Muscle layer of colon (tissue), 2 donors: ENCODE measurements around the gene IL12B.
"Not testable (repeated sequence)": the region's sequence is repeated elsewhere in the genome, so short reads cannot be mapped to it uniquely, and the experiment has no call there.

Source experiments
- H3K27ac ChIP-seq: one replicate; pipeline ENCODE4 v1.7.0; 2013; ENCODE audit warnings: low read depth, mild to moderate bottlenecking, low read length, moderate library complexity
- H3K27me3 ChIP-seq, 2 donors: one replicate each; pipeline ENCODE4 v1.7.0; 2013; ENCODE audit warnings: low read length in 2 of 2, mild to moderate bottlenecking in 2 of 2; ENCODE audit not compliant: insufficient read depth in 2 of 2, control insufficient read depth in 1 of 2
- H3K36me3 ChIP-seq: one replicate; pipeline ENCODE4 v1.7.0; 2013; ENCODE audit warnings: mild to moderate bottlenecking, low read length; ENCODE audit not compliant: insufficient read depth
- H3K4me1 ChIP-seq: one replicate; pipeline ENCODE4 v1.7.0; 2013; ENCODE audit warnings: mild to moderate bottlenecking, low read length; ENCODE audit not compliant: insufficient read depth
- H3K4me3 ChIP-seq, 2 donors: one replicate each; pipeline ENCODE4 v1.7.0; 2013; ENCODE audit warnings: low read length in 2 of 2, low read depth in 1 of 2, mild to moderate bottlenecking in 1 of 2, moderate library complexity in 1 of 2
- H3K9ac ChIP-seq: one replicate; pipeline ENCODE4 v1.7.0; 2013; ENCODE audit warnings: low read length
- H3K9me3 ChIP-seq: one replicate; pipeline ENCODE4 v1.7.0; 2013; ENCODE audit warnings: mild to moderate bottlenecking, low read length
- donor health status: abdominal sarcoma.
- donor health status: Adenocarcinoma of cecum.

Gene IL12B

GRCh38 chr5:159330131-159330800 is at the start of gene IL12B:
Gene IL12B (minus strand): TSS chr5:159330487. CDS start chr5:159326782, 3,705 bp downstream.
- Histone ChIP-seq H3K9ac (no peak within 1 kb of the TSS), H3K27ac (no peak within 1 kb of the TSS), H3K36me3 (no peaks in the 10 kb centered on the region), H3K27me3 (peaks cover 6 to 16% of the 10 kb centered on the region in 2 donors), H3K9me3 (no peaks in the 10 kb centered on the region), H3K4me1 (no peaks in the 10 kb centered on the region), H3K4me3 (no peak within 1 kb of the TSS)

DNA sequence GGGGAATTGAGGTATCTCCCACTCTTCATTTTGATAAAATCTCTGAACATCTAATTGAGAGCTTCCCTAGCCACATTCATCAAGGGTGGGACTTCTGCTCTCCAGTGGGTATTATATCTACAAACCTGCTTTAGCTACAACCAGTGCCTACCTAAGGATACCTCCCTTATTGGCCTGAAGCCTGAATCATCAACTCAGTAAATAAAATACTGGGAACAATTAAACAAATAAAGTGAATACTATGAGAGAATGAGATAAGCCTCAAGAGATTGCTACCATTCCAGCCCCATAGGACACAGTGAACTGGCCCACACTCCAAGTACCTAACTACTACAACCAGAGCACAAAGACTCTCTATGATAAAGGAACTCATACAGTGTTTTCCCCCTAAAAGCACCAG is 47.4 kb upstream of the IL12B start:
- no peaks in the 10 kb centered on the region for H3K9me3 ChIP-seq
- no peaks in the 10 kb centered on the region for H3K27me3 ChIP-seq
- H3K27ac ChIP-seq: no peak overlapping the region
- H3K36me3 ChIP-seq: no peaks in the 10 kb centered on the region
- no peak overlapping the region for H3K4me3 ChIP-seq
- no peak overlapping the region for H3K9ac ChIP-seq
- no peaks in the 10 kb centered on the region for H3K4me1 ChIP-seq

DNA sequence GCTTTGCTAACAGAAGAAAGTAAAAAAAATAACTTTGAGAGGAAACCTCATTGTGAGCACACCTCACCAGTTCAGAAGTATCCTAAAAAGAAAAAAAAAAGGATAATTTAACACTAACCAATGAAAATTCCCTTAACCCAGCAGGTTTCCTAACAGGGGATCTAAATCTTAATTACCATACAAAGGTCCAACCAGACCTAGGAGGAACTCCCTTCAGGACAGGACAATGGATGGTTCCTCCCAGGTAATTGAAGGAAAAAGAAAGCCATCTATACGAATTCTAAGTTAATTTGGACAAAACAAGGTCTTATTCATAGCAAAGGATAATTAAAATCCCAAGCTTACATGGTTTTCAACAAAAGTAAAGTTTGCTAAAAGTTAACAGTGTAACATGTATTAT is 37.6 kb upstream of the IL12B start:
- not testable (repeated sequence) for H3K9me3 ChIP-seq, H3K27ac ChIP-seq

DNA sequence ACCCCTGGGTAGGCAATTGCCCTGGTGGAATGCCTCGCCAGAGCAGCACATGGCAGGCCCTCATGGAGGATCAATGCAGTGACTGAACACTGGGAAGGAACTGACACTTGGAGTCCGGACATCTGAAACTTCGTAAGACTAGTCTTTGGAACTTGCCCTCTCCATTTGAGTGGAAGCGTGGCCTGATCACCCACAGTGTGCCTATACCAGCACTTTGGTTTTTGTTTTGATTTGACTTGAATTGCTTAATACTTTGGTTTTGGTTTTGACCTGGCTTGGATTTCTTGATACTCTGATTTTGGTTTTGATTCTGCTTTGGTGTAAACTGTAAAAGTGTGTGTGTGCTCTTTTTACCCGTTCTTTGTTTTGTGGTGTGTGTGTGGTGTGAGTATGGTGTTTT is 36.5 kb upstream of the IL12B start:
- not testable (repeated sequence) for H3K4me1 ChIP-seq, H3K9ac ChIP-seq, H3K9me3 ChIP-seq, H3K27me3 ChIP-seq, H3K4me3 ChIP-seq, H3K27ac ChIP-seq, H3K36me3 ChIP-seq

More for the DNA sequence above, 37.6 kb upstream of the IL12B start:
- not testable (repeated sequence) for H3K27me3 ChIP-seq, H3K4me3 ChIP-seq, H3K4me1 ChIP-seq, H3K36me3 ChIP-seq, H3K9ac ChIP-seq

GRCh38 chr5:159362220-159362619 is 31.9 kb upstream of the IL12B start:
- no peaks in the 10 kb centered on the region for H3K27me3 ChIP-seq
- no peaks in the 10 kb centered on the region for H3K36me3 ChIP-seq
- H3K9ac ChIP-seq: no peak overlapping the region
- no peaks in the 10 kb centered on the region for H3K9me3 ChIP-seq
- H3K4me1 ChIP-seq: no peaks in the 10 kb centered on the region
- H3K4me3 ChIP-seq: no peak overlapping the region
- H3K27ac ChIP-seq: no peak overlapping the region

GRCh38 chr5:159359871-159360270 is 29.6 kb upstream of the IL12B start:
- not testable (repeated sequence) for H3K4me1 ChIP-seq, H3K4me3 ChIP-seq, H3K27me3 ChIP-seq, H3K9me3 ChIP-seq, H3K9ac ChIP-seq, H3K36me3 ChIP-seq, H3K27ac ChIP-seq

GRCh38 chr5:159359408-159359807 is 29.1 kb upstream of the IL12B start:
- H3K4me3 ChIP-seq: no peak overlapping the region

GRCh38 chr5:159353661-159354252 is 23.5 kb upstream of the IL12B start:
- no peaks in the 10 kb centered on the region for H3K27me3 ChIP-seq
- no peak overlapping the region for H3K9ac ChIP-seq
- no peaks in the 10 kb centered on the region for H3K9me3 ChIP-seq
- no peaks in the 10 kb centered on the region for H3K4me1 ChIP-seq
- no peaks in the 10 kb centered on the region for H3K36me3 ChIP-seq
- H3K27ac ChIP-seq: no peak overlapping the region
- H3K4me3 ChIP-seq: no peak overlapping the region

More at GRCh38 chr5:159359408-159359807, 29.1 kb upstream of the IL12B start:
- H3K4me1 ChIP-seq: no peaks in the 10 kb centered on the region
- H3K27me3 ChIP-seq: no peaks in the 10 kb centered on the region
- H3K36me3 ChIP-seq: no peaks in the 10 kb centered on the region
- no peak overlapping the region for H3K9ac ChIP-seq
- H3K9me3 ChIP-seq: no peaks in the 10 kb centered on the region
- no peak overlapping the region for H3K27ac ChIP-seq

DNA sequence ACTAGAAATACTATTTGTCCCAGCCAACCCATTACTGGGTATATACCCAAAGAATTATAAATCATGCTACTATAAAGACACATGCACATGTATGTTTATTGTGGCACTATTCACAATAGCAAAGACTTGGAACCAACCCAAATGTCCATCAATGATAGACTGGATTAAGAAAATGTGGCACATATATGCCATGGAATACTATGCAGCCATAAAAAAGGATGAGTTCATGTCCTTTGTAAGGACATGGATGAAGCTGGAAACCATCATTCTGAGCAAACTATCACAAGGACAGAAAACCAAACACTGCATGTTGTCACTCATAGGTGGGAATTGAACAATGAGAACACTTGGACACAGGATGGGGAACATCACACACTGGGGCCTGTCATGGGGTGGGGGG is 20.4 kb upstream of the IL12B start:
- not testable (repeated sequence) for H3K4me3 ChIP-seq, H3K36me3 ChIP-seq, H3K9me3 ChIP-seq, H3K27ac ChIP-seq, H3K9ac ChIP-seq, H3K27me3 ChIP-seq, H3K4me1 ChIP-seq

DNA sequence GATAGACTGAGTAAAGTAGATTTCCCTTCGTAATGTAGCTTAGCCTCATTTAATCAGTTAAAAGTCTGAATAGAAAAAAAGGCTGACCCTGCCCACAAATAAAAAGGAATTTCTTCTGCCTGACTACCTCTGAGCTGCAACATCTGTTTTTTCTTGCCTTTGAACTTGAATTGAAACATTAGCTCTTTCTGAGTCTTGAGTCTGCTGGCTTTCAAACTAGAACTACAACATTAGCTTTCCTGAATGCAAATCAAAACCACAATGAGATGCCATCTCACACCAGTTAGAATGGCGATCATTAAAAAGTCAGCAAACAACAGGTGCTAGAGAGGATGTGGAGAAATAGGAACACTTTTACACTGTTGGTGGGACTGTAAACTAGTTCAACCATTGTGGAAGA is 19.9 kb upstream of the IL12B start:
- H3K27me3 ChIP-seq, H3K9me3 ChIP-seq, H3K4me3 ChIP-seq, H3K4me1 ChIP-seq, H3K27ac ChIP-seq, H3K9ac ChIP-seq, H3K36me3 ChIP-seq: not testable (repeated sequence)

DNA sequence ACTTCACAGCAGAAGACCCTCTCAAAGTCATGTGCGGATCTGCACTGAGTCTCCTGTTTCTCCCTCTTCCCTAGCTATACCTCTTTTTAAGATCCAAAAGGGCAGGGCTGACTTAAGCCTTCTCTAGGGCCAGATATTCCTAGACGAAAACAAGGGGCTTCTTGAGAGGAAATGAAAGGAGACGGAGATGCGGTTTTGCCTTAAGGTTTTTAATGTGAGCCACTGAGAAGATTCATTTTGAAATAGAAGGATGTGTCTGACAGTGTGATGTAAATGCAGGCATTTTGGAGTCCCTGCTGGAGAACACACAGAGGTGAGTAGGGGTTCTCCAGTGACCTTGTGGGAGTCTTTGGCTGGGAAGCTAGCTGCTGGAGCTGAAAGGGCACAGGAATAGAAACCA is 15.6 kb upstream of the IL12B start:
- H3K4me1 ChIP-seq: no peaks in the 10 kb centered on the region
- no peaks in the 10 kb centered on the region for H3K27me3 ChIP-seq
- no peak overlapping the region for H3K27ac ChIP-seq
- H3K9me3 ChIP-seq: no peaks in the 10 kb centered on the region
- no peak overlapping the region for H3K4me3 ChIP-seq
- no peaks in the 10 kb centered on the region for H3K36me3 ChIP-seq
- no peak overlapping the region for H3K9ac ChIP-seq

GRCh38 chr5:159345336-159345735 is 15.0 kb upstream of the IL12B start:
- H3K9me3 ChIP-seq: no peaks in the 10 kb centered on the region
- H3K36me3 ChIP-seq: no peaks in the 10 kb centered on the region
- H3K27me3 ChIP-seq: no peaks in the 10 kb centered on the region
- H3K9ac ChIP-seq: no peak overlapping the region
- H3K4me1 ChIP-seq: no peaks in the 10 kb centered on the region
- no peak overlapping the region for H3K27ac ChIP-seq
- H3K4me3 ChIP-seq: no peak overlapping the region
